Measurements from ENCODE around the gene ZFAND5. TPM values are rescaled to one million over a fixed set of nuclear protein-coding genes. Genes with fewer than 3 reads are reported as not detected.

Gene ZFAND5
- polyA plus RNA-seq, 1 of the 3 experiments (the other 2 are of a cell fraction), result 58.8 TPM

GRCh38 chr9:72312386-72312987, 52.5 kb downstream of the ZFAND5 start:
- WGBS (ENCODE audit: low lambda C conversion rate), result 44% methylated on average over 10 of the region's 10 CpGs
- H2AFZ ChIP-seq (ENCODE audit: low read depth), result no peak overlapping the region
- TF ChIP-seq USF2 (IDR thresholded peaks at IDR 0.05; ENCODE audit: borderline replicate concordance, low read depth, low read length) (no peak), YY1 (IDR thresholded peaks at IDR 0.05; ENCODE audit: low read depth) (no peak), ZBTB33 (IDR thresholded peaks at IDR 0.05; ENCODE audit: borderline replicate concordance, low read depth) (no peak), NFIC (IDR thresholded peaks at IDR 0.05; ENCODE audit: borderline replicate concordance) (no peak), RCOR1 (IDR thresholded peaks at IDR 0.05; ENCODE audit: low read length) (no peak), REST (IDR thresholded peaks at IDR 0.05; ENCODE audit: low read depth, low read length) (no peak), TAF1 (IDR thresholded peaks at IDR 0.05; ENCODE audit: borderline replicate concordance, low read depth, low read length) (no peak), PBX3 (IDR thresholded peaks at IDR 0.05) (no peak), SIN3A (IDR thresholded peaks at IDR 0.05; ENCODE audit: borderline replicate concordance, low read depth, low read length) (no peak), ELF1 (IDR thresholded peaks at IDR 0.05) (no peak), EP300 (IDR thresholded peaks at IDR 0.05; ENCODE audit: borderline replicate concordance in 1 of 2, low read depth in 1 of 2, low read length in 1 of 2) (no peak), FOSL2 (IDR thresholded peaks at IDR 0.05; ENCODE audit: borderline replicate concordance, low read depth) (no peak), EZH2phosphoT487 (IDR thresholded peaks at IDR 0.05; ENCODE audit: borderline replicate concordance, low read depth) (no peak), FOXM1 (IDR thresholded peaks at IDR 0.05; ENCODE audit: low read depth) (no peak), GATA2 (CRISPR knock-in tag; IDR thresholded peaks at IDR 0.05) (no peak), GABPA (IDR thresholded peaks at IDR 0.05; ENCODE audit: low read depth) (no peak), RAD21 (IDR thresholded peaks at IDR 0.05; ENCODE audit: low read length) (no peak), SMC3 (IDR thresholded peaks at IDR 0.05; ENCODE audit: low read depth, low read length) (no peak), FOXJ3 (CRISPR knock-in tag; IDR thresholded peaks at IDR 0.05) (no peak), RFX5 (IDR thresholded peaks at IDR 0.05; ENCODE audit: low read length) (no peak)
- no peaks in the 10 kb centered on the region for H3K79me2 ChIP-seq (ENCODE audit: insufficient read depth)
- H3K27me3 ChIP-seq (ENCODE audit: insufficient read depth), result 0 out of 2 replicates have a peak, but pooled peaks cover 5% of the 10 kb centered on the region
- ChIA-PET CTCF (no interaction called here), POLR2A (no interaction called here)
- H3K9me2 ChIP-seq, result no peaks in the 10 kb centered on the region
- H3K36me3 ChIP-seq (replicated peaks in 1 of 2; ENCODE audit: control insufficient read depth in 1 of 2, insufficient read depth in 2 of 2, low read length in 1 of 2), result no peaks in the 10 kb centered on the region
- DNase-seq, result no peak
- H3K27ac ChIP-seq (ENCODE audit: low read depth in 2 of 2, low read length in 1 of 2), result no peak overlapping the region
- no peaks in the 10 kb centered on the region for H4K20me1 ChIP-seq (ENCODE audit: insufficient read depth)
- no peaks in the 10 kb centered on the region for H3K9me3 ChIP-seq
- H3K4me2 ChIP-seq, result no peak overlapping the region
- no peak overlapping the region for H3K4me3 ChIP-seq (ENCODE audit: low read depth in 2 of 2, low read length in 1 of 2)
- peaks cover 3% of the 10 kb centered on the region for H3F3A ChIP-seq (replicated peaks; ENCODE audit: insufficient read depth)
- H3K4me1 ChIP-seq (ENCODE audit: control insufficient read depth in 1 of 2, insufficient read depth in 2 of 2, low read depth in 1 of 2, low read length in 1 of 2), result peaks cover 0 to 2% of the 10 kb centered on the region in 2 experiments; a peak in 1 of 4 replicates
- no peak overlapping the region for H3K9ac ChIP-seq
